ENCODE results near the gene HDAC10.
A peak's percentile ranks its signal among the peaks of the same experiment; 100 is the strongest.

The HDAC10 gene

DNA sequence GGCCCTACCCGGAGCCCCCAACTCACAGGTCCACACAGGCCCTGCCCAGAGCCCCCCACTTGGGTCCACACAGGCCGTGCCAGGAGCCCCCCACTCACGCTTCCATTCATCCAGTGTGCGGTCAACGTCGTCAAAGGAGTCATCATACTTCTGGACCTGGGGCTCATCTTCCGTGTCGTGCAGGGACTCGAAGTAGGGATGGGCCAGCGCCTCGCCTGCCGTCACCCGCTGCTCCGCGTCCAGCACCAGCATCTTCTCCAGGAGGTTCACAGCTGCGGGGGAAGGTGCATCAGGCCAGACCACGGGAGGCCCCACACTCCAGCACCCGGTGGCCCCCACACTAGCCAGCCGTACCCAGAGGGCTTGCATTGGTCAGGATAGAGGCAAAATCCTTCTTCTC is 4.0 kb upstream of the HDAC10 start:
- no peak for DNase-seq

DNA sequence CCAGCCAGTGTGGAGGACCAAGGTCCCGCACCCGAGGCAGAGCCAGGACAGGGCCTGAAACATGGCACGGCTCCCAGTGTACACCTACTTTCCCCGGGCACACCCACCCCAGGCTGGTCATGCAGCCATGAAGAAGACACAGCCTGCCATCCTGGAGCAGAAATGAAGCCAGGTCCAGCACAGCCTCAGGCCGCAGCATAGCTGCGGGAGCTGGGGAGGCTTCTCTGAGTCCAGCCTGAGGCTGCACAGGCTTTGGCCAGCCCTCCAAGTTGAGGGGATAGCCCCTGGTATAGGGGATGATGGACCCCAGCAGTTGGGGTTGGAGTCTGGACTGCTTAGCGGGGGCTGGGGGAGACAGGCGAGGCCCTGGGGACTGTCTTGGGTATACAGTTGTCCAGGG is 2.9 kb upstream of the HDAC10 start:
- DNase-seq = no peak

DNA sequence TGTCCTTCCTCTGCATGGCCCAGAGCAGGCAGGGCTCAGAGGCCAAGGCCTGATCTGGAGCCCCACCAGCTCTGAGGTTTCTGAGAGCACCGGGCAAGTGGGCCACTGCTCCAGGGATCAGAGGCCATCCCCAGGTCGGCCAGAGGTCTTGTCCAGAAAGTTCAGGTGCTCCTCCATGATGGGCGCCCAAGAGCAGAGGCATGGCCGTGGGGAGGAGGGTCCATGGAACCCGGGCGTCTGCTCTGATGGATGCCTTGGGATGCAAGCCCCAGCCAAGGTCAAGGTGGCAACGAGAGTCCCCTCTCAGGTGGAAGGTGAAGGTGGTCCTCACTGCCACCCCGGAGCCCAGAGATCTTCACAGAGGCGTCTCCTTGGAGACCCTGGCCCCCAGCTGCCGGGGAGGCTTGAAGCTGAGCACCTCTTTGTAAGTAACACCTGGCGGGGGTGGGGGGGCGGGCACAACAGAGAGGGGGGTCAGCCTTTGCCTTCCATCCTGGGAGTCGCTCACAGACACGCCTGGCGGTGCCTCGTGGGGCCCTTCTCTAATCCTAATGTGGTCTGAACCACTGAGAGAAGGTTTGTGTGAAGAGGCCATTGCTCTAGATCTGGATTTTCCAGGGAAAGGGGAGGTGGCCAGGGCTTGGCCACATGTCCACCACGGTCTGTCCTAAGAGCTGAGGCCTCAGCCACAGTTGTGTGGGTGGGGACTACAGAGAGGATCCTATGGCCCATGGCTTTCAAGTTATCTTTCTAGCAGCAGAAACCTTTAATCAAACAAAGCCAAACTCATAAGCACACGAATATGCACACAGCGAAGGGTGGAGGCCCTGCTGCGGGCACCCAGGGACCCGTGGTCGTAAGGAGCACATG is 2.2 kb upstream of the HDAC10 start:
- no peak for DNase-seq

DNA sequence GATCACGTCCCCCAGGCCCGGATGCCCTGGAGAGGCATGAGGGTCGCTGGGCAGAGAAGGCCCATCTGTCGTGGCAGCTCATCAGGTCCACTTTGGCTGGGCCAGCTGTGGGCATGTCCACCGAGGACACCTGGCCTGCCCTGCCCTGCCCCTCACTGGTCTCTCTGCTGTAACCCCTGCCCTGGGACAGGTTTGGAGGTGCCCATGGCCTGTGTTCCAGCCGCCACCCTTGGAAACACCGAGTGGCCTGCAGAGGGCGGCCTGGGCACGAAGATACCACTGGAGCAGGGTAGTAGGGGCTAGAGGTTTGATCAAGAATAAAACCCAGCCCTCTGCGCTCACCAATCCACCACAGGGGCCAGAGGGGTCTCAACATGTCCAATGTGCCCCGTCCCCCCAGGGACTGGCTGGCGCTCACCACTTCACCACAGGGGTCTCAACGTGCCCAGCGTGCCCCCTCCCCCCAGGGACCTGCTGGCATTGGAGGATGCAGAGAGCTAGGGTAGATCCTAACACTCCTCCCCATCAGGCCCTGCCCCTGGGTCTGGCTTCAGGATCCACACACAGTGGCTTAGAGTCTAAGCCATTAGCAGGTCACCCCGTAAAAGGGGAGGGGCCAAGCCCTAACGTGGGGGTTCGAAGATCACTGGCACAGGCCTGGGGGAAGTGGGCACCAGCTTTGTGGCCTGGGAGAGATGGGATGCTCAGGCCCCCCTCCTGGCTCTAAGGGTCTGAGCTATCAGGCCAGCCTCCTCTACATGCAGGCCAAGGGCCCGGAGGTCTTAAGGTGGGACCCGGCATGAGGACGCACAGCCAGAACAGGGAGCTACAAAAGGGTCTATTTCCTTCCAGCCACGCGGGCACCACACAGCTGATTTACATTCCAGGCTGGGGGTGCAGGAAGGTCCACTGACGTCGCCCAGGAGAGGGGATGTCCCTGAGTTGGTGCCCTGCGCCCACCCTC is 1.3 kb upstream of the HDAC10 start:
- DNase-seq = no peak

DNA sequence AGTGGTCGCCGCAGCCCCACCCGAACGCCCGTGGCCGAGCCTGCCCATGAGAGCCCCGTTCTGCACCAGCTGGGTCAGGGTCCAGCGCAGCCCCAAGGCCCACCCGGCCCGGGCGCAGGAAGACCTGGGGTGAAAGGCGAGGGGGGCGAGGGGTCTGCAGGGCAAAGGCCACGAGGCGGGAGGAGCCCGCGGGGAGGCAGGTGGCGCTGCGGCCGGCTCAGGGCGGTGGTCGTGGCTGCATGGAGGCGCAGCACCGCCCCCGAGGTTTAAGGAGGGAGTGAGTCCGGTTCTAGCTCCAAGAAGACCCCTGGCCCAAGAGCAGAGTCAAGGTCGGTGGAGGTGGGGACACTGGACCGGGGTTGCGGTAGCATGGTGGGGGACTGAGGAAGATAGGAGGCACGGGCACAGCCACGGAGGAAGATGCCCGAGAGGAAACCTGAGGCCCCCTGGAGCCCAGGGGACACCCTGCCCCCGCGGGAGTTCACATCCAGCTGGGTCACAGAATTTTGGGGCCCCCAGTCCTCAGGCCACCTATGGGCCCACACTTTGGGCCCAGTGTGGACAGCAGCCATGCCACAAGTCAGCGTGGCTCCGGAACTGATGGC is 514 bp upstream of the HDAC10 start:
- no peak for DNase-seq

DNA sequence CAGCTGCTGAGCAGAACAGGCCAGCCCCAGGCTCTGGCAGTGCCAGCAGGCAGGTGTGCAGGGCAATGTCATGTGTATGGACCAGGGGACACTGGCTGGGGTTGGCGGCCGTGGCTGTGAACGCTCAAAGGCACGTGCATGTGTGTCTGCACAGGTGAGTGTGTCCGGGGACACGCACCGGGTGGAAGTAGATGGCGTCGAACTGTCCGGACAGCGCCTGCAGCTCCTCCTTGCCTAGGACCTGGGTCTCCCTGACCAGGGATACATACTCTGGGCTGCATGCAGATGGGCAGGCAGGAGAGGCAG is 863 bp downstream of the HDAC10 start:
- DNase-seq = no peak

DNA sequence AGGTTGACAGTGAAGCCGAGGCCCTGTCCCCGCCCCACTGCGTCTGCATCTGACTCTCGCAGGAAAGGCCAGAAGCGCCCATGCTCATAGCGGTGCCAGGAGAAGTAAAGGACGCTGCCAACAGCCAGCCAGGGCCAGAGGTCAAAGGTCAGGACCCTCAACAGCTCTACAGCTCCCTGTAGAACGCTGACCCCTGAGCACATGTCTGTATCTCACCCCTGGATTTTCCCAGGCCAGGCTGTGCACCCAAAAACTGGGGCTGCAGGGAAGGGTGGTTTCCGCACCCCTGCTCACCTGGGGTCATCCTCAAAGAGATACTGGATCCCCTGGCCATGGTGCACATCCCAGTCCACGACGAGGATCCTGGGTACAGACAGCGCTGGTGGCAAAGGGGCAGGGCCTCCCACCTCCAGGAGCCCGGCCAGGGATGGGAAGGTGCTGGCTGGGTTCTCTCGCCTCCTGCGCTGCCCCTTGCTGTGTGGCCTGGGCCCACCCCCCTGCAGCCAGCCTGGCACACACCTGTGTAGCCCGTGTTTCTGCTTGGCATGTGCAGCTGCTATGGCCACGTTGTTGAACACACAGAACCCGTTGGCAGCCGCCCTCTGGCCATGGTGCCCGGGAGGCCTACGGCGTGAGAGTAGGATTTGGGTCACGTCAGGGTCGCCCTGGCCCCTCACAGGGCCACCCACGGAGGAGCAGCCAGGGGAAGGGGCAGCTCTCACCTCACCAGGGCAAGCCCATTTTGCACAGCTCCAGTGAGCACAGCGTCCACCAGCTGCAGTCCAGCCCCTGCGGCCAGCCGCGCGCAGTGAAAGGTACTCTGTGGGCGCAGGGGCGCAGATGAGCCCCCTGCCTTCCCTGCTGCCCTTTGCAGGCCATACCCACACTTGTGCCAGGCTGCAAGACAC is 1.5 kb downstream of the HDAC10 start:
- no peak for DNase-seq

DNA sequence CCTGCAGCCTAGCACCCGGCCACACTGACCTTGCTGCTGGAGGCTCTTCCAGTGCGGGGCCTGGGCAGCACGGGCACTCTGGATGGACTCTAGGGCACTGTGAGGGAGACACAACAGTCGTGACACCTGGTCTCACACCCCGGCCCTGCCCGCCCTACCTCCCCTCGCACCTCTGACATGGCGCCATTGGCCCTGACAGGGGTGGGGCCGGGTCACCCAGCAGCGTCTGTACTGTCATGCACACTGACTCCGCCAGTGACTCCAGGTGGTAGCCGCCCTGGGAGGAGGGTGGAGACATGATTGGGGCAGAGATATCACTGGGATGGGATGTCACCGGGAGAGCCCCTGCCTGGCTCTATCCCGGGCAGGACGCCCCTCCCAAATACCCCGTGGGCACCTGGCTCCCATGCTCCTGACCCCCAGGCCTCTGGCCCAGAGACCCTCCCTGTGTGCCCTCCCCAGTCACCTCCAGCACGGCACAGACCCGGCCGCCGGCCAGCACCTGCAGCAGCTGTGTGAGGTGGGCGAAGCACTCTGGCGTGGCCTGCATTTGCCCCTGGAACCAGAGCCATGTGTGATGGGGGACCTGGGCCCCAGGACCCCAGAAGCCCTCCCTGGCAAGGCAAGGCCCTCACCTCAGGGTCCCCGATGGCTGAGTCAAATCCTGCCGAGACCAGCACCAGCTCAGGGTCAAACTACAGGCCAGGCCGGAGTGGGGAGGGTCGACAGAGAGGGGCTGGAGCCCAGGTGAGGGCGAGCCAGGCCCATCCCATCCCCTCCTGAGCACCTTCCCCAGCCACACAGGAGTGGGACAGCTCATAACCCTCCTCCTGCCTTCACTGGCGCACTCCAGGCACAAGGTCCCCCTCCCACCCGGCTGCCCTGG is 2.6 kb downstream of the HDAC10 start:
- no peak for DNase-seq

DNA sequence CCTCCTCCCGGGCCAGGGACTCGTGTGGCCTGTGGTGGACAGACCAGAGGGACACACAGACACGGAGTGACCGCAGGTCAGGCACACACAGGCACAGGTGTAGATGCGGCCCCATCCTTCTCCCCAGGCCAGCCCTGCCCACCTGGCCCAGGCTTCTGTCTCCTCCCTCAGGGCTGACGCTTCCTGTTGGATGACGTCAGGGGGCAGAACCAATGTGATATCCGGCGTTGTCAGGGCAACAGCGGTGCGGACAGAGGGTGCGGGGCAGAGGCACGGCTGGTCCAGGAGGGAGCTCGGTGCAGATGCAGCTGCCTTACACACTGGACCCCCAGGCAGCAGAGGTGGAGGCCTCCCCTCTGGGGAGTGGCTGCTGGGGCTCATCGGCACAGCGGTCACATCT is 3.3 kb downstream of the HDAC10 start:
- no peak for DNase-seq

DNA sequence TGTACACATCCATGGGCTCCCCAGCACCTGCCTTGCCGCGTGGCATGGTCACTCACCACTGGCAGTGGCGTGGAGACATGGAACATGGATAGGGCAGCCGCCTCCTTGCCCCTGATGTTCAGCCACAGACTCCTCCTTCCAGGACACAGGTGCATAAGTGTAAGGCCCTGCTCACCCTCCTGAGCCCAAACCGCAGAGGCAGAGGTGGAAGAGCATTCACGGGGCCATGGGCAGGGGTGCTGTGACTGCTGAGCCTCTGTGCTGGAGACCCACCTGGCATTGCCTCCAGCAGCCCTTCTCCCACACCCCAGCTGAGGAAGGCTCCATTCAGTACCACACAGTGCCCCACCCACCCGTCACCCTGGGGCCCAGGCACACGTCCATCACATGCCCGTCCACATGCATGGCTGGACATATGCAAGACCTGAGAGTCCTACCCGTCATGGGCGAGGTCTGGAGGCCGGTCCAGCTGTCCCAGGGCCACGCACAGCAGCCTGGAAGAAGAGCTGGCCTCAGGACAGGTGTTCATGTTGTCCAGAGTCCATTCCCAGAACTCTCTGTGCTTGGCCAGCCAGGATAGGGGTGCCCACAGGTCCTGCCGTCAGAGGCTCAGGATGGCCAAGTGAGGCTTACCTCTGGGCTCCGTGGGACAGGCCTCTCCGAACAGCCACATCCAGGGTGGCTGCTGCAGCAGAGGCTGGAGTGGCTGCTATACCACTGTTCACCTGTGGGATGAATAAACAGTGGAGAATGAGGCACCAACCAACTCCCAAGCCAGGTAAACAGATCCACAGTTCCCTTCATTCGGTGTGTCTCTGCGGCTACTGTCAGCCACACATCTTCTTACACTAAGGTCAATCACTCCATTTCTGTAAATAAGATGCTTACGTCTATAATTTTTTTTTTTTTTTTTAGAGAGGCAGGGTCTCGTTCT is 4.6 kb downstream of the HDAC10 start:
- DNase-seq = no peak

DNA sequence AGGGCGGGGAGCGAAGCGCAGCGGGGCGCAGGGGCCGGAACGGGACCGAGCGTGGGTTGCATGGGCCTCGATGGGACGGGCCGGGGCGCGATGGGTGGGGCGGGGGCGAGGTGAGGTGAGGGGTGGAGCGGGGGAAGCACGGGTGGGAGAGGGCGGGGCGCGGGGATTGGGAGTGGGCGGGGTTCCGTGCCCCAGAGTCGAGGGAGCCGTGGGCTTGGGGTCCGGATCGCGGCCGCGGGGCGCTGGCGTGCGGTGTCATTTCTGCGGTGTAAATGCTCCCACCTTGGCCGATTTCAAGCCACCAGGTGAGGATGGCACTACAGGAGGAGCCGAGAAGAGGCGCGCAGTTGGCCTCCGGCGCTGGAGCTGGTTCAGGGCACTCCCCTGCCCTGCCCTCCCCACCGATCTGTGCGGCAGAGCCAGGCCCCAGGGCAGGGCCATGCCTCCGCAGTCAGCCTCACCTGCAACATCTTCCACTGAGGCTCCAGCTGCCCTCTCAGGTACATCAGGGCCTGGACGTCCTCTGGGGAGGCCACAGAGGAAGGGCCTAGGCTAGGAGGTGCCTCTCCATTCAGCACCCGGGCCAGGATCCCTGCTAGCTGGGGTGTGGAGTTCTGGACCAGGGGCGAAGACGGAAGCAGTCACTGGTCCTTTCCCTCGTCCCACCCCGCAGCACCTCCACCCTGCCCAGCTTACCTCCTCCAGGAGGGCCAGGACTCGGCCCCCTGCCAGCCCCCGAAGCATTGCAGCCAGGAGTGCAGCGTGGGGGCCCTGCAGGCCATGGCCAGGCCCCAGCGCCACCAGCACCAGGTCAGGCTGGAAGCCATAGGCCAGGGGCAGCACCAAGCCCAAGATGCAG is 5.6 kb downstream of the HDAC10 start:
- DNase-seq = no peak

DNA sequence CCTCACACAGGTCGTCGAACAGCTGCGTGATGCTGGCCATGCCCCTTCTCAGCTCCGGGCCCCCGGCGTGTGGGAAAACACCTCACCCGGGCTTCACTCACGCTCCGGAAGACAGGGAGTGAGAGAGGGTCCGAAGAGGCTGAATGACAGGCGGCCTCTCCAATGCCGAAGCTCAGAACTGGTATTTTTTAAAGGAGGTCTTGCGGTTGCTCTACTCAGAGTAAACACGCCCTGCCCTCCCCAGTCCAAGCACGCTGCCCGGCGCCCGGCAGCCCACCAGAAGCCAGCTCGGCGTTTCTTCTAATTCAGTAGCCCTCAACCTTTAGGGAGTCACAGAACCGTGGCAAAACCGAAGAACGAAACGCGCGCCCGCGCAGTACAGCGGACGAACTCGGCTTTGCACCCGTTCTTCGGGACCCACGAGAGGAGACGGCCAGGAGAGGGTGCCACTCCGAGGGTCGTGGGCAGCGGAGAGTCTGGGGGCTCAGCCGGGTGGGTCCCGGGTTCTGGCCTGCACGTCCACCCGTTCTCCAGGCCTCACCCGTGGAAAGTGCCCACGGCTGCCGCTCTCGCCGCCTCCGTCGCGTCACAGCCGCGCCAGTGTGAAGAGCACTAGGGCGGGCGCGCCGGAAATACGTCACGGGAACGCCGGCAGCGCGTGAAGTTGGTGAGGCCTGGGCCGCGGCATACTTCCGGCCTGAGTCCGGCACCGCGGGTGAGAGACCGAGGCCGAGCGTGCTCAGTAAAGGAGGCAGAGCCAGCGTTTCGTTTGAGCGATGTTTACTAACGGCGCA is 6.4 kb downstream of the HDAC10 start, which contains the start of gene TUBGCP6:
TSS of gene TUBGCP6 (minus strand) at position 604 of the 794 bp plus-strand sequence. CDS start at position 40, 564 bp downstream.
- peak; percentile 54 for DNase-seq

DNA sequence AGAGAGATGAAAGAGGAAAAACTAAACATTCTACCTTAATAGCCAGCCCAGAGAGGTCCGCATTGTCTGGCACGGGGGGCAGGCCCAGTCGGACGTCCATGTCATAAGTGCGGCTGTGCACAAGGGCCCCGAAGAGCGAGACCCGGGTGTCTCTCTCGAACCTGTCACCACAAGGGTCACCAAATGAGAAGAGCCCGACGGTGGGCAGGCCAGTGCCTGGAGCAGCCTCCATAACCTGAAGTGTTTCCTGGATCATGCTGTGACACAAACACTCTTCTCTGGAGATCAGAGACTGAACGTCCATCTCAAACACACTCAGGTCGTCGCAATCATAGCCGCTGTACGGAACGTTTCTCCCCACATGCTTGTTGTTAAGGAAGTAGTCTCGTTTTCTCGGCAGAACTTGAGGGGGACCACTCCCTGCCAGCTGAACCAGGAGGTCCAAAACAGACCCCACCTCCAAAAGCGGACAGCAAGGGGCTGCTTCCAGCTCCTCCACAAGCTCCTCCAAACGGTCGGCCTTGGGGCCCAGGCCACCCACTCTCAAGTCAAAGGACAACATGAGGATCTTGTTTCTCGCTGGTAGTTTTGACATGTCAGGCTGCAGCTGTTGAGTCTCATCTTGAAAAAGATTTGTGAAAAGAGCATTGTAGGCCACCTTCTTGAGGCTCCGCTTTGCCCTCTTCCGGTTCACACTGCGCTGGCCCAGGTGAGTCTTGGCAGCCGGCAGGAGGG is 7.2 kb downstream of the HDAC10 start:
- no peak for DNase-seq

DNA sequence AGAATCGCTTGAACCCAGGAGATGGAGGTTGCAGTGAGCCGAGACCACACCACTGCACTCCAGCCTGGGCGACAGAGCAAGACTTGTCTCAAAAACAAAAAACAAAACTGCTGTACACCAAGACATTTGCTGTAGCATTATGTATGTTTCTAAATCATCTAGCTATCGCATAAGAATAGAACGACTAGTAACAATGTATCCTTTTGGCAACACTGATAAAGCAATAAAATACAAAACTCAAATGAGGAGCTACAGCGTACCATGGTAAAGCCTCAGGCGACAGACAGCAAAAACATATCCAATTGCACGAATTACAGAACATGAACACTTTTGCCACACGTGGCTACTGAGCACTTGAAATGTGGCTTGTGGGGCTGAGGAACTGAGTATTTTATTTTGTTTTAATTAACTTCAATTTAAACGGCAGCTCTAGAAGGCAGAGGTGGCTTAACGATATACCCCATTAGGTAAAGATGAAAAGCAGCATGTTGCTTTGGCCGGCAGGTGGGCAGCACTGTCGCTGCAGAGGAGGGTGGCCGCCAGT is 8.6 kb downstream of the HDAC10 start:
- no peak for DNase-seq

DNA sequence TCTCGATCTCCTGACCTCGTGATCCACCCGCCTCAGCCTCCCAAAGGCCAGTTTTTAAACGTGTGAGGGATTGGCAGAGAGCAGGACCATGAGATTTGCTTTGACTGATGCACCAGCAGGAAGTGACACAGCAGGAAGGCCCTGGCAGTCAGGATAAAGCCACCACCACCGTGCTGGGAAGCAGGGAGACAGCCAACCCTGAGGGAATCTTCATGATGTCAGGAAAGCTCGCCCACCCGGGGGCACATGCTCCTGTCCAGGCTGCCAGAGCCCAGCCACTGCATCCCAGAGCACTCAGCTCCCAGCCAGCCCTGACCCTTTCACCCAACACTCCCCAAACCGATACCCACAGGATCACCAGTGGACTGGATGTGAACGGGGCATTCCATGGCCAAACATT is 12.3 kb downstream of the HDAC10 start:
- no peak for DNase-seq

DNA sequence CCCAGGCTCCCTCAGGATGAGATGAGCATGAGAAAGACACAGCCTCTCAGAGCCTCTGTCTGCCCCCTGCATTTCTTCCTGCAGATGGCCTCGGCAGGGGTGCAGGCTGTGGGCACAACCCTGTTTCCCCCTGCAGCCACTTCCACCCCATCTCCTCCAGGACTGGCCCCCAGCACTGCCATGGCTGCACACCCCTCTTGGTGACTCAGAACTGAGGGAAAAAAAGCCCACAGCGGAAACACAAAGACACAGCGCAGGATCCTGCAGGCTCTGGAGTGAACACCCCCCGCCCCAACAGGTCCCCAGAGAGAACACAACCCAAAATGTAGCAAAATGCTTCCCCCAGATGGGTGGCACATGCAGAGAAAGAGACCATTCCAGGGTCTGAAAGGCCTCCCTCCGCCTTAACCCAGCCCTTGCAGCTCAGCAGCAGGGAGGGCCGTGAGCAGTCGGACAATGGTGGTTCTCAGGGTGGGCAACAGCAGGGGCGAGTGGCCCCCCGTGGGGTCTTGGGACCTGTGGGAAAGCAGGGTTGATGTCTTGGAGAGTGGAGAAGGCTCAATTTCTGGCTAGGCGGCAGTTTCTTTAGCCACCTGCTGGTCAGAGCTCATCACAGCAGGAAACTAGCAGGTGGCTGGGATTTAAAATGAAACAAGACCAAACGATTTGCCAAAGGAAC is 14.2 kb downstream of the HDAC10 start:
- DNase-seq = peak; percentile 3

DNA sequence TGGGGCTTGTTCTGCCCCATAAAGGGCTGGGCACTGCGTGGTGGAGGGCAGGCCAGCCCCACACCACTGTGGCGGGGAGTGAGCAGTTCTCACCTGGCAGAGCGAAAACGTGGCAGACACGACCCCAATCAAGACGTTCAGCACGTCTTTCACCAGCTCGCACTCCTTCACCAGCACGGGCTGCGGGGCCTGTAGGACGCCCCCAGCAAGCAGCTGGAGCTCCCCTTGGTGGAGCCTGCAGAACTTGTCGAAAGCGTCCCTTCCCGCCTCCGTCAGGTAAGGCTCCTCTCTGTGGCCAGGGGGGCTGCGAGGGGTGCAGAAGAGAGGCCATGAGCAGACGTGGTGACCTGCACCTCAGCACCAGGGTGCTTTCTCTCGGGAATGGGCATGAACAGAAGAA is 17.8 kb downstream of the HDAC10 start:
- DNase-seq = no peak
